GM19372 (cell line): ENCODE results near the gene ARSD.

Experiments
- ATAC-seq: cut with Tn5 transposase; IDR thresholded peaks from one replicate; pipeline ENCODE4 v1.9.1; 2021; ENCODE audit warnings: mild to moderate bottlenecking, low read depth, moderate library complexity; ENCODE audit not compliant: unreplicated experiment

Gene ARSD

GRCh38 chrX:2857566-2857965 is 71.6 kb downstream of the ARSD start:
- no peak for ATAC-seq

- ATAC-seq = no peak
These were observed 73.4 kb downstream of the ARSD start for GRCh38 chrX:2855761-2856160.

GRCh38 chrX:2854918-2855317 is 74.2 kb downstream of the ARSD start:
- no peak for ATAC-seq
